Upper lobe of left lung (tissue), 6 donors: ENCODE results near the gene RNF26. TPM values are rescaled to one million over a fixed set of nuclear protein-coding genes. Genes with fewer than 3 reads are reported as not detected.

ENCODE experiments used
- ATAC-seq, 2 donors: fragments of 200-7000 bp; cut with Tn5 transposase; one replicate each; pipeline ENCODE4 v1.9.1; 2022; ENCODE audit warnings: mild to moderate bottlenecking in 2 of 2, moderate library complexity in 2 of 2; ENCODE audit not compliant: low FRiP score in 2 of 2
- DNase-seq, 2 donors: peaks; one replicate each; pipeline ENCODE4 v3.0.0-alpha.2; 2019 to 2020
- H3K27ac ChIP-seq, 4 donors: fragments of 200-600 bp; sonication (generic); one replicate each; pipeline ENCODE4 v1.5.1; 2016 to 2019
- H3K27me3 ChIP-seq, 4 donors: fragments of 200-600 bp; sonication (generic); one replicate each; pipeline ENCODE4 v1.5.1; 2017 to 2019
- H3K36me3 ChIP-seq, 4 donors: fragments of 200-600 bp; sonication (generic); one replicate each; pipeline ENCODE4 v1.5.1; 2016 to 2019
- H3K4me1 ChIP-seq, 4 donors: fragments of 200-600 bp; sonication (generic); one replicate each; pipeline ENCODE4 v1.5.1; 2018 to 2019
- H3K4me3 ChIP-seq, 4 donors: fragments of 200-600 bp; sonication (generic); one replicate each; pipeline ENCODE4 v1.5.1; 2017 to 2019; ENCODE audit warnings: mild to moderate bottlenecking in 2 of 4, moderate library complexity in 1 of 4
- H3K9me3 ChIP-seq, 4 donors: fragments of 200-600 bp; sonication (generic); one replicate each; pipeline ENCODE4 v1.5.1; 2018 to 2019
- CTCF ChIP-seq, 6 experiments: fragments of 450-650 bp in 4 of 6; fragments of 200-600 bp in 2 of 6; sonication (generic) in 2 of 6; IDR thresholded peaks; one replicate each; pipeline ENCODE4 v1.5.1; 2016 to 2019; ENCODE audit warnings: antibody characterized with exemption in 6 of 6
- EP300 ChIP-seq, 4 donors: sonication (generic); formaldehyde crosslinking; IDR thresholded peaks; one replicate each; pipeline ENCODE4 v1.5.1; 2017; ENCODE audit warnings: antibody characterized with exemption in 4 of 4, control low read depth in 2 of 4
- POLR2A ChIP-seq, 4 donors: fragments of 450-650 bp; IDR thresholded peaks; one replicate each; pipeline ENCODE4 v1.5.1; 2016 to 2017; ENCODE audit warnings: antibody characterized with exemption in 4 of 4, mild to moderate bottlenecking in 2 of 4
- POLR2AphosphoS5 ChIP-seq, 2 donors: sonication (generic); formaldehyde crosslinking; IDR thresholded peaks; one replicate each; pipeline ENCODE4 v1.5.1; 2017; ENCODE audit warnings: antibody characterized with exemption in 2 of 2
- WGBS, 2 donors: methylation state at CpG; one replicate each; pipeline ENCODE4 v1.1.5; 2017 to 2018; 5-methylcytosine and 5-hydroxymethylcytosine counted together
- total RNA-seq, 6 donors: library from RNA; depleted of rRNA in 4 of 6; stranded (reverse); fragments of >200 nt in 4 of 6; gene quantifications; one replicate each; pipeline versions ENCODE4 v1.1.0 to v1.2.1, GENCODE V29; 2016 to 2021
- donor health status: DM: no; HTN: no; CAD: no; lungs with moderate emphysema.
- donor health status: DM: no; HTN: yes; CAD: no; lungs with severe emphysema.

Gene RNF26
- total RNA-seq, 6 donors from 2014 or later: 5.2 to 25.5 (median 14.8) TPM

- no peak for TF ChIP-seq CTCF (IDR thresholded peaks at IDR 0.05)
- Histone ChIP-seq H3K9me3 (peaks cover 0 to 7% (median 3%) of the 10 kb centered on the region in 4 donors), H3K4me3 (no peak overlapping the region), H3K27ac (no peak overlapping the region), H3K27me3 (no peaks in the 10 kb centered on the region), H3K4me1 (no peaks in the 10 kb centered on the region), H3K36me3 (peaks cover 3 to 51% (median 32%) of the 10 kb centered on the region in 4 donors)
- DNase-seq (no peak), ATAC-seq (no peak)
- WGBS, 2 donors: 48 to 60% methylated on average over 3 of the region's 3 CpGs
Observed at GRCh38 chr11:119295178-119295577, 39.1 kb upstream of the RNF26 start.

GRCh38 chr11:119297938-119298337 lies 36.4 kb upstream of the RNF26 start:
- no peak for TF ChIP-seq POLR2AphosphoS5 (IDR thresholded peaks at IDR 0.05)
- no peak for TF ChIP-seq EP300 (IDR thresholded peaks at IDR 0.05)
- TF ChIP-seq POLR2A (IDR thresholded peaks at IDR 0.05): no peak
- no peak for TF ChIP-seq CTCF (IDR thresholded peaks at IDR 0.05)
- Histone ChIP-seq H3K36me3 (peaks cover 7 to 68% (median 50%) of the 10 kb centered on the region in 4 donors), H3K4me3 (no peak overlapping the region), H3K9me3 (no peaks in the 10 kb centered on the region), H3K27me3 (no peaks in the 10 kb centered on the region), H3K27ac (no peak overlapping the region), H3K4me1 (no peaks in the 10 kb centered on the region)
- 57 to 63% methylated on average over 3 of the region's 3 CpGs for WGBS, 2 donors
- ATAC-seq (no peak), DNase-seq (no peak)

- TF ChIP-seq EP300 (IDR thresholded peaks at IDR 0.05) (no peak), POLR2AphosphoS5 (IDR thresholded peaks at IDR 0.05) (no peak), CTCF (IDR thresholded peaks at IDR 0.05) (no peak), POLR2A (IDR thresholded peaks at IDR 0.05) (no peak)
- Histone ChIP-seq H3K9me3 (no peaks in the 10 kb centered on the region), H3K27ac (no peak overlapping the region), H3K4me3 (no peak overlapping the region), H3K27me3 (no peaks in the 10 kb centered on the region), H3K36me3 (peaks cover 7 to 71% (median 54%) of the 10 kb centered on the region in 4 donors), H3K4me1 (no peaks in the 10 kb centered on the region)
- no peak for ATAC-seq
- no peak for DNase-seq
- 78 to 91% methylated on average over 2 of the region's 2 CpGs for WGBS, 2 donors
Observed at GRCh38 chr11:119298726-119299125, 35.6 kb upstream of the RNF26 start.

- TF ChIP-seq POLR2A (IDR thresholded peaks at IDR 0.05): no peak
- TF ChIP-seq POLR2AphosphoS5 (IDR thresholded peaks at IDR 0.05): no peak
- TF ChIP-seq EP300 (IDR thresholded peaks at IDR 0.05): no peak
- H3K27me3 ChIP-seq: no peaks in the 10 kb centered on the region
- ATAC-seq: no peak
- no peak overlapping the region for H3K4me3 ChIP-seq
- H3K36me3 ChIP-seq: peaks cover 7 to 78% (median 61%) of the 10 kb centered on the region in 4 donors
- 98 to 99% methylated on average over 9 of the region's 9 CpGs for WGBS, 2 donors
- H3K9me3 ChIP-seq: no peaks in the 10 kb centered on the region
- DNase-seq: no peak
- no peaks in the 10 kb centered on the region for H3K4me1 ChIP-seq
- H3K27ac ChIP-seq: no peak overlapping the region
Observed at GRCh38 chr11:119299416-119299815, 34.9 kb upstream of the RNF26 start.

GRCh38 chr11:119300198-119300964 lies 33.9 kb upstream of the RNF26 start:
- H3K4me1 ChIP-seq: no peaks in the 10 kb centered on the region
- DNase-seq (no peak), ATAC-seq (no peak)
- H3K27ac ChIP-seq: no peak overlapping the region
- 81 to 90% methylated on average over 3 of the region's 3 CpGs for WGBS, 2 donors
- H3K36me3 ChIP-seq: peaks cover 7 to 80% (median 61%) of the 10 kb centered on the region in 4 donors
- H3K4me3 ChIP-seq: no peak overlapping the region
- no peaks in the 10 kb centered on the region for H3K9me3 ChIP-seq
- no peak for TF ChIP-seq POLR2AphosphoS5 (IDR thresholded peaks at IDR 0.05)
- no peak for TF ChIP-seq EP300 (IDR thresholded peaks at IDR 0.05)
- TF ChIP-seq POLR2A (IDR thresholded peaks at IDR 0.05): no peak
- no peak for TF ChIP-seq CTCF (IDR thresholded peaks at IDR 0.05)
- H3K27me3 ChIP-seq: no peaks in the 10 kb centered on the region
